Prostate gland (tissue), 2 donors: ENCODE data around the gene ADGRE2.
"Not testable (repeated sequence)": the region's sequence is repeated elsewhere in the genome, so short reads cannot be mapped to it uniquely, and the experiment has no call there.

Experiments used
- CTCF ChIP-seq, 4 experiments: fragments of 200-600 bp in 2 of 4; fragments of 450-650 bp in 2 of 4; sonication (generic) in 2 of 4; IDR thresholded peaks; 1 replicate in 3 of 4; 2 replicates in 1 of 4; pipeline ENCODE4 v1.5.1; 2016 to 2019; ENCODE audit warnings: antibody characterized with exemption in 4 of 4, mild to moderate bottlenecking in 2 of 4, moderate library complexity in 2 of 4
- POLR2A ChIP-seq: fragments of 450-650 bp; IDR thresholded peaks from one replicate; pipeline ENCODE4 v1.6.1; 2016; ENCODE audit warnings: antibody characterized with exemption, mild to moderate bottlenecking
- POLR2AphosphoS5 ChIP-seq: sonication (generic); formaldehyde crosslinking; IDR thresholded peaks from one replicate; pipeline ENCODE4 v1.6.1; 2017; ENCODE audit warnings: antibody characterized with exemption

- not testable (repeated sequence) for TF ChIP-seq CTCF (IDR thresholded peaks at IDR 0.05); POLR2A; POLR2AphosphoS5
These were observed 13.0 kb downstream of the ADGRE2 start for GRCh38 chr19:14765403-14765802.
